ENCODE measurements around the gene HSF5.
"Not testable (repeated sequence)": the region's sequence is repeated elsewhere in the genome, so short reads cannot be mapped to it uniquely, and the experiment has no call there.

HSF5 gene

DNA sequence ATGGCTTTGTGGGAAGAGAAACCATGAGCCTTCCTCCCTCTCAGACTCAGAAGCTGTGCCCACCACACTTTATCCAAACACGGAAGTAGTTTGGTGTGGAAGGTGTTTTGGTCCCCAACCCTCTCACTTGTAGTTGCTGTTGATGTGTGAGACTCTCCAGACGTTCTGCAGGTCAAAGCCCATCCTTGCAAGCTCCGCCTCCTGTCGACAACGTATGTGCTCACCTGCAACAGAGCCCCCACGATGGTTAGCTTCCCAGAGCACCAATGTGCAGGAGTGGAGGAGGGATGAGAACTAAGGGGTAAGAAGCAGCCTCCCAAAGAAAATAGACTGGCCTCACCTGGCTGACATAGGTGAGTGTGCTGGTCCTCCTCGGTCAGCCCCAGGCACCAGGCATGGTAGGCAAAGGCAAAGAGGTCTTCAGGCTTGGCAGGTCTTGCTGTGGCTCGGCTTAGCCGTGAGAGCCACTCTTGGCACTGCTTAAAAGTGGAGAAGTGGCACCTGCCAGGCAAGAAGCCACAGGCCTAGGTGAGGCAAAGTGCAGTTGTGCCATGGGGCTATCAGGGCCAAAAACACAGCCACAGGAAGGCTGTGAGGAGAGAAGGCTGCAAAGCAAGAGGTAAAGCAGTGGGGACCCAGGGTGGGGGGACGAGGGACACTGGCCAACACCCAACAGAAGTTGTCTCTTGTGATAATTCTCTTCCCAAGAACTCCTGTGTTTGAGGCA lies 20.3 kb upstream of the HSF5 start:
- TF ChIP-seq, protein P1, sequence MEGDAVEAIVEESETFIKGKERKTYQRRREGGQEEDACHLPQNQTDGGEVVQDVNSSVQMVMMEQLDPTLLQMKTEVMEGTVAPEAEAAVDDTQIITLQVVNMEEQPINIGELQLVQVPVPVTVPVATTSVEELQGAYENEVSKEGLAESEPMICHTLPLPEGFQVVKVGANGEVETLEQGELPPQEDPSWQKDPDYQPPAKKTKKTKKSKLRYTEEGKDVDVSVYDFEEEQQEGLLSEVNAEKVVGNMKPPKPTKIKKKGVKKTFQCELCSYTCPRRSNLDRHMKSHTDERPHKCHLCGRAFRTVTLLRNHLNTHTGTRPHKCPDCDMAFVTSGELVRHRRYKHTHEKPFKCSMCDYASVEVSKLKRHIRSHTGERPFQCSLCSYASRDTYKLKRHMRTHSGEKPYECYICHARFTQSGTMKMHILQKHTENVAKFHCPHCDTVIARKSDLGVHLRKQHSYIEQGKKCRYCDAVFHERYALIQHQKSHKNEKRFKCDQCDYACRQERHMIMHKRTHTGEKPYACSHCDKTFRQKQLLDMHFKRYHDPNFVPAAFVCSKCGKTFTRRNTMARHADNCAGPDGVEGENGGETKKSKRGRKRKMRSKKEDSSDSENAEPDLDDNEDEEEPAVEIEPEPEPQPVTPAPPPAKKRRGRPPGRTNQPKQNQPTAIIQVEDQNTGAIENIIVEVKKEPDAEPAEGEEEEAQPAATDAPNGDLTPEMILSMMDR (IDR thresholded peaks at IDR 0.05), result no peak
- no peak for TF ChIP-seq ZFX (IDR thresholded peaks at IDR 0.05; ENCODE audit: borderline replicate concordance)
- H3K27ac ChIP-seq, result no peak overlapping the region

DNA sequence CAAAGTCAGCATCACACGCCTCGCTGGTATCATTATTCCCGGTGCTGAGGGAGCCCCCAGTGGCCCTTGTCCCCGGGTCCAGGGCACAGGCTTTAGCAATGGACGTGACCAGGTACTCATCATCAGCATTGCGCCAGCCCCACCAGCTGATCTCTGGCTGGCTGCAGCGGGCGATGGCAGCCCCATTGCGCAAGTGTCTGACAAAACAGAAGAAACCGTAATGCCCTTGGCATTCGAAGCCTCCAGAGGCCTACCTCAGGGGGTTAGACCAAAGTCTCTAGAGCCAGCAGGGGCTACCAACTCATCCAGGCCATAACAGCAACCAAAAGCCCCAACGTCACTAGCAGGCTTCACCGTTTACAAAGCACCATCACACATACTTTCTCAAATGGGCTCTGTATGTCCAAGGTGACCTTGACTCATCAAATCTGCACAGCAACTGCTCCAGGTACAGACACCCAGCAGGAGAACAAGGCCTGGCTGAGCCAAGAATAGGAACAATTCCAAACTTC lies 19.0 kb upstream of the HSF5 start:
- H3K27ac ChIP-seq, result no peak overlapping the region
- TF ChIP-seq, protein P1 (IDR thresholded peaks at IDR 0.05), result no peak
- TF ChIP-seq ZFX (IDR thresholded peaks at IDR 0.05; ENCODE audit: borderline replicate concordance), result no peak

DNA sequence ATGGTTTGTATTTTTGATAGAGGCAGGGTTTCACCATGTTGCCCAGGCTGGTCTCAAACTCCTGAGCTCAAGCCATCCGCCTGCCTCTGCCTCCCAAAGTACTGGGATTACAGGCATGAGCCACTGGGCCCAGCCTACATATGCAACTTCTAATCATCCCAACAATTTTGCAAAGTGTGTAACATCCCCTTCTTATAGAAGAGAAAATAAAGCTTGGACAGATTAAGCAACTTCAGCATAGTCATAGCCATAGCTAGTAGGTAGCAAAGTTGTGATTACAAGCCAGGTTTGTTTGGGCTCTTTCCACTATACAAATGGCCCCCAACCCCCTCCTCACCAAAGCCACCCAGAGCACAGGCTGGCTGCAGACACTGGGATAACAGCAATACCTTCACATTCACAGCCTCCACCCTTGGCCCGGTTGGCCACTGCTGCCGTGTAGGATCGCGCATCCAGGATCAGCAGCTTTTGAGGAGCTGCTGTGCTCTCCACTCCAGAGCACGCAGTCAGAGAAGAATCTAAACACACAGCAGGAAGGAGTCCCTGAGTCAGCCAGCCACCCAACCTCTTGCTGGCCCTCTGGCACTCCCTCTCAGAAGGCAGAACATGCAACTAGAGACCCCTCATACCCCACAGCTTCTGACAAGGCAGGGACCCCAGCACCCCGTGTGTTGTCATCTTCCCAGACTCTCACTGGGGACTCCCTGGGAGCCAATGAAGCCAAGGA lies 18.3 kb upstream of the HSF5 start:
- TF ChIP-seq, protein P1 (IDR thresholded peaks at IDR 0.05), result no peak
- TF ChIP-seq ZFX (IDR thresholded peaks at IDR 0.05; ENCODE audit: borderline replicate concordance), result no peak
- H3K27ac ChIP-seq, result no peak overlapping the region

DNA sequence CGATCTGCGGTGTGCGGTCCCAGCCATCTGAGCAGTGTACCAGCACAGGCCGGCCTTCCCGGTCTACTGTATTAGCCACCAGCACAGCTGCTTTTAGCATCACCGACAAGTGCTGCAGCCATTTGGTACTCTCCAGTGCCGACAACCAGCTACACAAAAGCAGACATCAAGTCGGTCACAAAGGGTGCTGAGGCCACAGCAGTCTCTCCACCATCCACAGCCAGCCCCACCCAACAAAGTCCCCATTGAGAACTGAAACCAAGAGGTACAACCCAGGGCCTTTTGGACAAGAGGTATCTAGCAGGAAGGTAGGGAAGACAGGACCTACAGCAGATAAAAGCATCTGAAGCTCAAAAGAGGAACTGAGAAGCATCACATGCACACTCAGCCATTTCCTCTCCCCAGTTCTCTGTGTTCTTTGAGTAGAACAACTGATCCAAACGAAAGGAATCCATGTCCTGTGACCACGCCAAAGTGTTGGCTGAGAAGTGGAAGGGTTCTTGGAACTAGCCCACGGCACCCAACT lies 16.7 kb upstream of the HSF5 start:
- no peak overlapping the region for H3K27ac ChIP-seq
- no peak for TF ChIP-seq ZFX (IDR thresholded peaks at IDR 0.05; ENCODE audit: borderline replicate concordance)
- TF ChIP-seq, protein P1 (IDR thresholded peaks at IDR 0.05), result no peak

DNA sequence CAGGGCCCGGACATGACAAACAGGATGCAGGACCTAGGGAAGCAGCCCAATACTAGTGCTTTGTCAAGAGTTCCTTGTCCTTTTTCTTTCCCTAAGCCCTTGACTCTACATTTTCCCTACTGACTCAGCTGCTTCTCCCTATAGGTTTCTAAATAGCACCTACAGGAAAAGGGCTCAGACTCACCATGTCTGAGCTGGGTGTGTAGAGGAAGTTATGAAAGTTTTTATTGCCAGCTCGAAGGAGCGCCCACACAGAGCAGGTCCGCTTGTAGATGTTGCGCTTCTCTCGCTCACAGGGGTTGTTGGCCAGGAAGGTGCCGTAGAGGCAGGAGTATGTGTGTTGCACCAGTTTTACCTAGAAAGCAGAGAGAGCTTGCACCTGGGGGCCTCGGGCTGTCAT lies 15.7 kb upstream of the HSF5 start:
- H3K27ac ChIP-seq, result no peak overlapping the region
- TF ChIP-seq, protein P1 (IDR thresholded peaks at IDR 0.05), result no peak
- no peak for TF ChIP-seq ZFX (IDR thresholded peaks at IDR 0.05; ENCODE audit: borderline replicate concordance)

DNA sequence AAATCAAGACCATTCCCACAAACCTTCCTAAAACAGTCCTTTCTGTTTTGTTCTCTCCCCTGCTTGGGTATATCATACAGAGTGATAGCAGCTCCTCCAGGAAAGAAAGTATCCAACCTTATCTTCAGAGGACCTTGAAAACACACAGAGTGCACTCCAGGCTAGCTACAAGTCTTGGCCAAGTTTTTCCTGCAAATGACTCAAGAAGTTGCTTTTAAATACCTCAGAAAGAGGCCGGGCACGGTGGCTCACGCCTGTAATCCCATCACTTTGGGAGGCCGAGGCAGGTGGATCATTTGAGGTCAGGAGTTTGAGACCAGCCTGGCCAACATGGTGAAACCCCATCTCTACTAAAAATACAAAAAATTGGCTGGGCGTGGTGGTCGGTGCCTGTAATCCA lies 14.9 kb upstream of the HSF5 start:
- H3K27ac ChIP-seq, result not testable (repeated sequence)

DNA sequence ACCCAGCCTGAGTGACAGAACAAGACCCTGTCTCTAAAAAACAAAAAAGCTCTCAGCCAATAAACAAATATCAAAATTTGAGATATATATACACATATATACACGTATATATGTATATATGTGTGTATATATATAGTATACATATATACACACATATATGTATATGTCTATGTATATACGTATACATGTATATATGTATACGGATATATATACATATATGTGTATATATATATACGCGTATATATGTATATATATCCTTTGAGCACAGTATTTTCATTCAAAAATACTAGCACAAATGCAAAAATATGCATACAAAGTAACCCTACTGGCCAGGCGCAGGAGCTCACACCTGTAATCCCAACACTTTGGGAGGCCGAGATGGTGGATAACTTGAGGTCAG lies 13.2 kb upstream of the HSF5 start:
- H3K27ac ChIP-seq, result no peak overlapping the region
- no peak for TF ChIP-seq ZFX (IDR thresholded peaks at IDR 0.05; ENCODE audit: borderline replicate concordance)
- TF ChIP-seq, protein P1 (IDR thresholded peaks at IDR 0.05), result no peak
